GM10266 (cell line): Measurements from ENCODE around the gene TEX2.

ENCODE experiments used
- DNase-seq: peaks from one replicate; pipeline ENCODE4 v3.0.0; 2012; ENCODE audit errors: extremely low spot score
- TF ChIP-seq, protein P1 (sequence below): IDR thresholded peaks from 2 replicates; pipeline ENCODE4 v1.5.1; 2012; ENCODE audit warnings: mild to moderate bottlenecking, low read depth; ENCODE audit not compliant: control insufficient read depth, insufficient read depth; ENCODE audit errors: missing control alignments

The TEX2 gene

DNA sequence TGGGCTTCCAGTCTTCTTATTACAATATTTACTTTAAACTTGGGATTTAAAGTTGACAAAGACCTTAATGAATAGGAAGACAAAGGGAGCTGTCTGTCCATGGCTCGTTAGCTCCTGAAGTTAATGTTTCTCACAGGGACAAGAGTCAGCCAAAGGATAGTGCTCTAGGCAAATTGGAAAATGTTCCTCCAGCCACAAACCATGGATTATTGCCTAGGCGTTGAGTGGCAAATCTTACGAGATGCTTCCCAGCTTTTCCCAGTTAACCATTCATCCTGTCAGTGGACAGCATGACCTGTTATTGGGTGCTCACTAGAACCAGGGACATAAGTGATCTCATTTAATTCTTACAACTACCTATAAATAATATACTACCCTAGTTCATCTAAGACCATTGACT lies 3.6 kb downstream of the TEX2 start:
- DNase-seq, result no peak
- TF ChIP-seq, protein P1, sequence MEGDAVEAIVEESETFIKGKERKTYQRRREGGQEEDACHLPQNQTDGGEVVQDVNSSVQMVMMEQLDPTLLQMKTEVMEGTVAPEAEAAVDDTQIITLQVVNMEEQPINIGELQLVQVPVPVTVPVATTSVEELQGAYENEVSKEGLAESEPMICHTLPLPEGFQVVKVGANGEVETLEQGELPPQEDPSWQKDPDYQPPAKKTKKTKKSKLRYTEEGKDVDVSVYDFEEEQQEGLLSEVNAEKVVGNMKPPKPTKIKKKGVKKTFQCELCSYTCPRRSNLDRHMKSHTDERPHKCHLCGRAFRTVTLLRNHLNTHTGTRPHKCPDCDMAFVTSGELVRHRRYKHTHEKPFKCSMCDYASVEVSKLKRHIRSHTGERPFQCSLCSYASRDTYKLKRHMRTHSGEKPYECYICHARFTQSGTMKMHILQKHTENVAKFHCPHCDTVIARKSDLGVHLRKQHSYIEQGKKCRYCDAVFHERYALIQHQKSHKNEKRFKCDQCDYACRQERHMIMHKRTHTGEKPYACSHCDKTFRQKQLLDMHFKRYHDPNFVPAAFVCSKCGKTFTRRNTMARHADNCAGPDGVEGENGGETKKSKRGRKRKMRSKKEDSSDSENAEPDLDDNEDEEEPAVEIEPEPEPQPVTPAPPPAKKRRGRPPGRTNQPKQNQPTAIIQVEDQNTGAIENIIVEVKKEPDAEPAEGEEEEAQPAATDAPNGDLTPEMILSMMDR, result no peak

DNA sequence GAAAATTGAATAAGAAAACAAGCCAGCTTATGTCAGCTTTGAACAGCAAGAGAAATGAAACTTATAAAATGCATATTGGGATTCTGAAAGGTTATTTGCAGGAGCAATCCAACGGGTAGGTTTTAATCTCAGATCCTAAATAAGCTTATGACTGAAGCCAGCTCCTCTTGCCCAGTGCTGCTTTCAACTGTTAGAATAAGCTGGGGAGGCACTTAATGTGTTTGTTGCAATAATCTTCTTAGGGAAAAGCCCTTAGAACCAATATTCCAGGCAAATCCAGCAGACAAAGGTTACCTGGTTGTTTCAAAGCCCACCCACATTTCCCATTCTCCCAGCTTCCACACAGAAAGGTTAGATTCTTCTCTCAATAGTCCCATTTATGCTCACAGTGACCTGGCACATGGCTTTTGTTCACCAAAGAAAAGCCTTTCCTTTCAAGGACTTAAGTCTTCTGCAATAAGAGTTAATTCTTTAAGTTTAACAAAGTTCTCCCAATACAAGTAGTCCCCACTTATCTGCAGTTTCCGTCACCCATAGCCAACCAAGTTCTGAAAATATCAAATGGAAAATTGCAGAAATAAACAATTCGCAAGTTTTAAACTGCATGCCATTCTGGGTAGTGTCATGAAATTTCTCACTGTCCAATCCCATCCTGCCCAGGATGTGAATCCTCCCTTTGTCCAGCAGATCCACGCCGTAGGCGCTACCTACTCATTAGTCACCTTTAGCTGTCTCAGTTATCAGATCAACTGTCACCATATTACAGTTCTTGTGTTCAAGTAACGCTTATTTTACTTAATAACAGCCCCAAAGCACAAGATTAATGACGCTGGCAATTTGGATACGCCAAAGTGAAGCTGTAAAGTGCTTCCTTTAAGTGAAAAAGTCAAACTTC lies 5.9 kb downstream of the TEX2 start:
- DNase-seq, result no peak
- TF ChIP-seq, protein P1, result no peak

DNA sequence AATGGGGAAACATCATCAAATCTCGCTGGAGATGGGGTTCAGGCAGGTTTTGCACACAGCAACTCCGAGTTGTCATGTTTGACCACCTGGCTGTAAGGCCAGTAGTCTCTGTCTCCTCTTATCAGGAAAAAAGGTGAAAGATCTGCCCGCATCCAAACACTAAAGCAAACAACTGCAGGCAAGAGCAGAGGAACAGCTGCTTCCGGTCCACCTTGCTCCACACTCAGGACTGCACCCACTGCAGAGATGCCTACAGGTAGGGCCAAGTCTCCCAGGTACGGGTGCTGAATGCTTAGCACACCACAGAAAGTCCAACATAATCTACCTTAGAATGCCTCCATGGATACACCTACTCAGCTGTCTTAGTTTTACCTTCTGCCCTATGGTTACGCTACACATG lies 7.3 kb downstream of the TEX2 start:
- TF ChIP-seq, protein P1, result no peak
- no peak for DNase-seq

DNA sequence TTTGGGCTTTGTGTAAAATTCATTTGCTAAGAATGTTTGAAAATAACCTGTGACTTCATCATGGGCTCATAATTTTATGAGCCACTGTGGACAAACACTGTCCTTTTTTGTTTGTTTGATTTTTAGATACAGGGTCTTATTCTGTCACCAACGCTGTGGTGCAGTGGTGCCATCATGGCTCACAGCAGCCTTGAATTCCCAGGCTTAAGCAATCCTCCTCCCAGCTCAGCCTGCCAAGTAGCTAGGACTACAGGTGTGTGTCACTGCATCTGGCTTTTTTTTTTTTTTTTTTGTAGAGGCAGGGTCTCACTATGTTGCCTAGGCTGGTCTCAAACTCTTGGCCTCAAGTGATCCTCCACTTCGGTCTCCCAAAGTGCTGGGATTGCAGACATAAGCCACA lies 8.3 kb downstream of the TEX2 start:
- DNase-seq, result no peak
- TF ChIP-seq, protein P1, result no peak

DNA sequence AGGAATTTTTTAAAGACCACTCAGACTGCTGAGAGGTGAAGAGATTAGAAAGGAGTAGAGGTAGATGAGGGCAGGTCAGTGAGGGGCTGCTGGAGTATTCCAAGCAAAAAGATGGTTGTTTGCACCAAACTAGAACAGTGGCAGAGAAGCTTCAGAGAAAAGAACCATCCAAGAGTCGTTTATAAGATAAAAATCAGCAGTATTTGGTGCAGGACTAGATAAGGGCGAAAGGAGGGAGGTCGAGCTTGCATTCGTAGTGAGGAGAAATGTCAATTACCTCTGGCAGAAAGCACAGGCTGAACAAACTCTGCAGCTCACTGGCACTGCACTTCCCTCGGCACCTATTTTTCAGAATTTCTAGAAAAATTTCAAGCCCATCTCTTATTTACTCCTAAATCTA lies 9.6 kb downstream of the TEX2 start:
- DNase-seq, result no peak
- TF ChIP-seq, protein P1, result no peak

DNA sequence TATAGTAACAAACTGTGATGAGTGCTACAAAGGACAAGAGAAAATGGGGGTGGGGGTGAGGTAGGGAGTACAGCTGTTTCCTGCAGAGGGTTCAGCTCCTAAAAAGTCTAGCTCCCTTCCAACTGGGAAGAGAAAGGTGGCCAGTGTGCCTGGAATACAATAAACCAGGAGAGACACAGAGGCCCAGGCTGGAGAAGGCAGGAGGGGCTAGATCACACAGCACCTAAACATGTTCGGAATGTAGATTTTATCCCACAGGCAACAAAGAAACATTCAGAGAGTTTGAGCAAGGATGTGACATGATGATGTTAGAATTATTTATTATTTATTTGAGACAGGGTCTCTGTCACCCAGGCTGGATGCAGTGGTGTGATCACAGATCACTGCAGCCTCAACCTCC lies 10.2 kb downstream of the TEX2 start:
- DNase-seq, result no peak
- TF ChIP-seq, protein P1, result no peak

DNA sequence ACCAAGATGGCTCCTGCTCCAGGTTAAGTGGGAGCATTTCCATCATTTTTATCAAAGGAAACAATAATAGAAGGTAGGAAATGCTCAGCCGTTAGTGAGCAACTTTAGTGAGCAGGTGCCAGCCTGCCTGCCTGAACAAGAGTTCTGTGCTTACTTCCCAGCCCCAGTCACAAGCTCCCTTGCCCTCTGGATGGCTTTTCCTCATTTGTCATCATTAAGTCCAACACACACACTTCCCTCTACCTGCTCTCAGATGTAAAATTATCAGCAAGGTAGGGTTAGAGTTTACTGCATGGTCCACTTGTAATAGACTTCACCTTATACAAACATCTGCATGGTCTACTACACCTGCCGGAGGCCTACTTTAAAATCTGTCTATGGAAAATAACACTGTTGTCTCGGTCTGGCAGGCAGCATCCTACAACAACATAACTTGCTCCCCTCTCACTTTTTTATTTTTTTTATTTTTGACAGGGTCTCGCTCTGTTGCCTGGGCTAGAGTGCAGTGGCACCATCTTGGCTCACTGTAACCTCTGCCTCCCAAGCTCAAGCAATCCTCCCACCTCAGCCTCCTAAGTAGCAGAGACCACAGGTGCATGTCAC lies 12.7 kb downstream of the TEX2 start:
- TF ChIP-seq, protein P1, result no peak

More for the DNA sequence above, 12.7 kb downstream of the TEX2 start:
- no peak for DNase-seq
